A549 (cell line): ENCODE data around the gene NFIA.

ENCODE experiments used
- CTCF ChIP-seq: fragments of >200 bp; sonication (Bioruptor Twin); formaldehyde crosslinking; IDR thresholded peaks from 3 replicates; pipeline ENCODE4 v1.5.1; 2016
- HDAC2 ChIP-seq: fragments of 200-600 bp; sonication (generic); IDR thresholded peaks from 2 replicates; pipeline ENCODE4 v1.6.1; 2016
- HMGXB4 ChIP-seq: fragments of 250-450 bp; sonication (Bioruptor Pico); IDR thresholded peaks from 2 replicates; pipeline ENCODE4 v1.5.0; 2021; ENCODE audit warnings: mild to moderate bottlenecking, moderate library complexity, borderline replicate concordance
- POLR2A ChIP-seq: IDR thresholded peaks from 2 replicates; pipeline ENCODE4 v1.6.1; 2012; ENCODE audit warnings: mild to moderate bottlenecking, low read length
- RARB ChIP-seq: fragments of 250-450 bp; sonication (Bioruptor Pico); IDR thresholded peaks from 2 replicates; pipeline ENCODE4 v1.8.0; 2021; ENCODE audit warnings: mild to moderate bottlenecking, moderate library complexity
- RFX5 ChIP-seq: fragments of 450-650 bp; IDR thresholded peaks from 2 replicates; pipeline ENCODE4 v1.7.1; 2014; ENCODE audit warnings: antibody characterized with exemption, mild to moderate bottlenecking, moderate library complexity

GRCh38 chr1:61152066-61152465, 69.7 kb downstream of the NFIA start:
- no peak for TF ChIP-seq CTCF
- no peak for TF ChIP-seq HMGXB4 (CRISPR knock-in tag)
- TF ChIP-seq POLR2A, result no peak
- TF ChIP-seq RARB (CRISPR knock-in tag), result no peak
- no peak for TF ChIP-seq RFX5
- no peak for TF ChIP-seq HDAC2
